NCI-H1092 treated with DMSO at 0.1 percent for 48 hours (cell line): ENCODE results near the gene RAN.
"Not testable (repeated sequence)": the region's sequence is repeated elsewhere in the genome, so short reads cannot be mapped to it uniquely, and the experiment has no call there.

ENCODE experiments used
- DNase-seq: peaks from one replicate; lab custom pipeline; 2025; lab: John Stamatoyannopoulos, UW

The RAN gene

DNA sequence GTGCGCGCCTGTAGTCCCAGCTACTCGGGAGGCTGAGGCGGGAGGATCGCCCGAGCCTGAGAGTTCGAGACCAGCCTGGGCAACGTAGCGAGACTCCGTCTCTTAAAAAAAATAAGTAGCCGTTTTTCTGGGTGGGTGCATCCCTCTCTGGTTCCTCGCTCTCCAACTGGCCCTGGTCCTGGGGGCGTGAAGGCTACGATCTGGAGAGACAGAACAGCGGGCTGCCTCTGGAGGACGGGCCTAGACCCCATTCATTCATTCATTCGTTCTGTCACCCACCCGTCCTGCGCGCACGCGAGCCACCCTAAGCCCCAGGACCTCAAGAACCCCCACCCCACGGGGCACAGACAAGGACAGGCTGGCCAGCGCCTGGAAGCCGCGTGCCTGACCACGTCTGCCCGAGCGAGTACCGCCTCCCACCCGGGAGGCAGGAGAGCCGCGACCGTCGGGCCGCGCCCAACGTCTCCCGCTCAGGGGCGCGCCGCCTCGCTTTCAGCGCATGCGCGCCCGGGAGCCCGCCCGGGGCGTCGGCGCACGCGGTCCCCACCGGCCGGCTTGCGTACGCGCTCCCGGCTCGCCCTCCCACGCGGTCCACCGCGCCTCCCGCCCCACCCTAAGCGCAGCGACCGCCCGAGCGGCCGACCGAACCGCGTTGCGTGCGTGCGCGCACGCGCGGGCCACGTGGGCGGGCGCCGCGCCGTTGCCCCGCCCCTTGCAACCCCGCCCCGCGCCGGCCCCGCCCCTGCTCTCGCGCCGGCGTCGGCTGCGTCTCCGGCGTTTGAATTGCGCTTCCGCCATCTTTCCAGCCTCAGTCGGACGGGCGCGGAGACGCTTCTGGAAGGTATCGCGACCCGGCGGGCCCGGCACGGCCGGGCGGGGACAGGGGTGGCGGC, at the start of gene RAN:
RAN (plus strand) TSS at position 781 of the 893 bp plus-strand sequence. CDS start 528 bp downstream, outside the sequence.
- DNase-seq: peak; percentile 86

DNA sequence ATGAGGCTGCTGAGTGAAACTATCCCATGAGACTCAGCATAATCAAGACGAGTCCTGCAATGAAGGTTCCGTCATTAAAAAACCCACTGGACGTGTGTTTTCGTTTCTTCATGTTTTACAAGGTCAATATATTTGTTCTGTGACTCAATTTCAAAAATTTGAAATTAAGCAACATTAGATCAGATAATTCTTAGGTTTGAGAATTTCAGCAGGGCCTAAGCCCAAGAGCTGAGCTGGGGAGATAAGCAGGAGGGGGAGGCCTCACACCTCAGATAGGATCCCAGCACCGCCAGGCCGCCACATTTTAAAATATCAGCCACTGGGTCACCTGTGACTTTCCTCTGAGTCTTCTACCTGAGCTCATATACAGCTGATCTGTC, 46.1 kb upstream of the RAN start:
- no peak for DNase-seq

DNA sequence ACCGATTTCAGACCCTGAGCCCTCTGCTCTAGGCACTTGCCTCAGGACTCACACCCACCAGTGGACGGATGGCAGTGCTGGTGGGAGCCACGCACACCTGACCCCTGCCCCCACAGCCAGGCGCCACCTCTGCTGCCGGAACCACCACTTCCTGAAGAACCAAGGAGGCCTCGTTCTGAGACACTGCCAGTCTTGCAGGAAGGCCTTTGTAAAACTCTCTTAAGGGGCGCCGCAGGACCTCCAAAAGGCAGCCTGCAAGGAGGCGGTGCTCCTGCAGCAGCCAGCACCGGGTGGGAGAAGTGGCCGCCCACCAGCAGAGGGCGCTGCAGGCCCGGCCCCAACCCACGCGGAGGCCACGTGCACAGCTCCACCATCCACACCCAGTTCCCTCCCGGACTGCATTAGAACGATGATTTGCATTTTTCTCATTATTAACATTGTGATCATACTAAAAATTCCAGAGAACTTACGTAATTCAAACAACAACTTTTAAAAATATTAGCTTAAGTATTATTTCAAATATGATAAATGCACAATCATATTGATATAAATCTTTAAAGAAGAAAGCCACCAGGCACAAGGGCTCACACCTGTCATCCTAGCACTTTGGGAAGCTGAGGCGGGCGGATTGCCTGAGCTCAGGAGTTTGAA, 45.6 kb upstream of the RAN start:
- no peak for DNase-seq

DNA sequence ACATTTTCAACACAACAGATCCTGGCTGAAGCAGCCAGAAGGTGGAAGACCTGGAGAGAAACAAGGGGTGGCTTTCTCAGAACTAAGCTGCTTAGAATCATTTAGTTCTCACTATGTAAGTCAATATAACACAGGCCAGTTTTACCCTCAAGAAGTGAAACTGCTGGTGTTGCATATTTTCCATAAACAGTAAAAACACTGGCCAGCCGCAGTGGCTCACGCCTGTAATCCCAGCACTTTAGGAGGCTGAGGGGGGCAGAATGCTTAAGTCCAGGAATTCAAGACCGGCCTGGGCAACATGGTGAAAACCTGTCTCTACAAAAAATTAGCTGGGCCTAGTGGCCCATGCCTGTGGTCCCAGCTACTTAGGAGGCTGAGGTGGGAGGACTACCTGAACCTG, 44.4 kb upstream of the RAN start:
- DNase-seq: no peak

DNA sequence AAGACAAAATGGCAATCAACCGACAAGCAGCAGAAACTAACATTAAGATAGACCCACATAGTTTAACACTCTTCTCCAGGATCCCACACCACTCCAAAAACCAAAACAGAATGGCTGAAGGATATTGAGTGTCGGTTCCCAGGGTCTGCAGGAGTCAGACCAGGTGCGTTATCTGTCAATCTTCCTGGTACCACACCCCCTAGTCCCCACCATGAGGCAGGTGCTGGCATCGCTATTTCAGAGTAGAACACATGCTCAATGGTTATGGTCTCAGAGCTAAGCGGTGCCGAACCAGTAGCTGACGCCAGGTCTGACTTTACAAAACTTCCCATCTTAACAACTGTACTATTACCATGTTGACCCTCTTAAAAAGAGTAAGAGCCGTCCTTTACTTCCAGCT, 43.0 kb upstream of the RAN start:
- DNase-seq: no peak

DNA sequence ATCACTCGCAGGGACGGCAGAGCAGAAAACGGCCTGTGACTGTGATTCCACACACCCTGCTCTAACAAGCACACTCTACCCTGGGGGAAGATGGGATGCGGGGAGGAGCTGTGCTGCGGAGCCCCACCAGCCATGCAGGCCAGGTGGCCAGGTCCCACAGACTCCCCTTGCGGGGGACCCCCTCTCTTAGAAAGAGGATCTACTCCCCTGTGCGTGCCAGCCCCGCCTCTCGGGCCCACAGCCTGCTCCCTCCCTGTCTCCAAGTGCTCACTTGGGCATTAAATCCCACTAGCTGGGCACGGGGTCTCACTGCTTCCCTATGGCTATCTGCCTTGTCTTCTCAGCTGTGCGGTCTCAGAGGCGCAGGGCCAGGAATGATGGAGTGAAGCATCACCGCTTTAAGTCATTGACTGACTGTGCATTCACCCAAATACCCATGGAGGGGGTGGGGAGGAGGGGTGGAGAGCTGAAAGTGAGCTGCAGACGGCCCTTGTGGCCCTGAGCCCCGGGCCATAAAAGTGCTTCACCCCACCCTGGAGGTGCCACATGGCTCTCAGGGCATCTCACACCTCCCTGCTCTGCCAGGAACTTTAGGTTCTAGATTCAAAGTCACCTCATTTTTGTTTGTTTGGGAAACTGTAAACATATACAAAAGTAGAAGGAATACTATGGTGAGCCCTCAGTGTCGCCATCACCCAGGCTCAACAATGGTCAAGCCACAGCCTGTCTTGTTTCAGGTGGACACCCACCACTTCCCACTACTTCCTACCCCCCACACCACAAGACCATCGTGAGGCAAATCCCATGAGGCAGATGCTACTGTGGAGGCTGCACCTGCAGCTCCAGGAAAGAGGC, 42.2 kb upstream of the RAN start:
- DNase-seq: no peak

DNA sequence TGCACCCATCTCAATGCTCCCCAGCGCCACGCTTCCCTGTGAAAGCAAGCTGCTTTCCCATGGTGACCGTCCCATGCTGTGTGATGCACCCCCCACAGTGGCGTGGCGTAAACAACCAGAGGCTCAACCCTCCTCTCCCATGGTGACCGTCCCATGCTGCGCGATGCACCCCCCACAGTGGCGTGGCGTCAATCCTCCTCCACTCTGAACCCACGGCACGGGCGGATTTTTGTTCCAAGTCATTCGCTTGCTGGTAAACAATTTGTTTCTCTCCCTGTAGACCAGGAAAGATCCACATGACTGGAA, 41.7 kb upstream of the RAN start:
- no peak for DNase-seq

DNA sequence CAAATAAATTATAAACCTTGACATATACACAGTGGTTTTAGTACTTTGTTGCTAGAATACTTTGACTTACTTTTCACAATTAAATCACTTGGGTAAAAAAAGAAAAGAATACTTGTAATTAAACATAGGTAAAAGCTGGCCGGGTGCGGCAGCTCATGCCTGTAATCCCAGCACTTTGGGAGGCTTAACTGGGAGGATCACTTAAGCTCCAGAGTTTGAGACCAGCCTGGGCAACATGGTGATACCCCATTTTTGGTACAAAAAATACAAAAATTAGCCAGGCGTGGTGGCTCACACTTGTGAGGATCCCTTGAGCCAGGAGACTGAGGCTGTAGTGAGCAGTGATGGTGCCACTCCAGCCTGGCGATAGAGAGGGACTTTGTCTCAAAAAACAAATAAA, 40.6 kb upstream of the RAN start:
- no peak for DNase-seq

DNA sequence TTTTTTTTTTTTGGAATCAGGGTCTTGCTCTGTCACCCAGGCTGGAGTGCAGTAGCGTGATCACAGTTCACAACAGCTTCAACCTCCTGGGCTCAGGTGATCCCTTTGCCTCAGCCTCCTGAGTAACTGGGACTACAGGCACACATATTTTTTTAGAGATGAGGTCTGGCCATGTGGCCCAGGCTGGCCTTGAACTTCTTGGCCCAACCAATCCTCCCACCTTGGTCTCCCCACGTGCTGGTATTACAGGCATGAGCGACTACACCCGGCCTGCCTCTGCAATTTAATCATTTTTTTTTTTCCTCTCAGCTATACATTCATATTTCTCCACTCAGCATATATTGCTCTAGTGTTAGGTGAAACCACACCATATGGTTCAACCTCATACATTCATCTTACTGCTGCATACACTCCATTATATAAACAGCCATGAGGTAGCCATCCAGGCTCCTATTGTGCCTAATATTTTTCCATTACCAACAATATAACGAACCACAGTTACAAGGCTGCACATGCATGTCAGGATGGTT, 39.9 kb upstream of the RAN start:
- DNase-seq: no peak

DNA sequence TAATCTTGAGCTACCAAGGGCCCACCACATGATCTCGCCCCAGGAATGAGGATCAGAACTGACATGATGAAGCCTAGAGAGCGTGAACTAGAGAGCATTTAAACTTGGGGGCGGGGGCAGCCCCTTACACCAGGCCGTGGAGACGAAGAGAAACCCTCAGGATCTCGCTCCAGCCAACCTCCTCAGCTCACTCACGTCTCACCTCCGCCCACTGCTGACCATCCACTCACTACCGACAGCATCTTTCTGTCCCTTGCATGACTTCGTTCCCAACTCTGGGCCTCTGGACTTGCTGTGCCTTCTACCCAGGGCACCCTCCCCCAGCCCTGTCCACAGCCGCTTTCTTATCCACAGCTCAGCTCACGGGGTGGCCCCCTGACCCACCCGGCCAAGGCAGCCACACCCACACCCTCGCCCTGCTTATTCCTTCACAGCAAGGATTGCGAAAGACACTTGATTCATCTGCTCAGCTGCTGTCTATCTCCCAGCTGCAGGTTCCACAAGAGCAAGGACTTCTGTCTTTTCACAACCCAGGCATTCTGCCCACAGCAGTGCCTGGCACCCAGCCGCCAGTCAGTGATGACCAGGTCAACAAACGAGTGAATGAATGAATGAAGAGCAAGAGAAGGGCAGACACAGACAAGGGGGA, 39.2 kb upstream of the RAN start:
- DNase-seq: no peak

DNA sequence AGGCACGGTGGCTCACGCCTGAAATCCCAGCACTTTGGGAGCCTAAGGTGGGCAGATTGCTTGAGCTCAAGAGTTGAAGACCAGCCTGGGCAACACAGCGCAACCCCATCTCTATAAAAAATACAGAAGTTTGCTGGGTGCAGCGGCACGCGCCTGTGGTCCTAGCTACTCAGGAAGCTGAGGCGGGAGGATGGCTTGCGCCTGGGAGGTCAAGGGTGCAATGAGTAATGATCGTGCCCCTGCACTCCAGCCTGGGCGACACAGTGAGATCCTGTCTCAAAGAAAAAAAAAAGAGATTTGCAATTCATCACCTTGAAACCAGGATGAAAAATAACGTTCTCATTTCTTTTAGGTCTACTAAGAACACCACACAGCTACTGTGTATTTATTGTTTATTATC, 36.9 kb upstream of the RAN start:
- no peak for DNase-seq

DNA sequence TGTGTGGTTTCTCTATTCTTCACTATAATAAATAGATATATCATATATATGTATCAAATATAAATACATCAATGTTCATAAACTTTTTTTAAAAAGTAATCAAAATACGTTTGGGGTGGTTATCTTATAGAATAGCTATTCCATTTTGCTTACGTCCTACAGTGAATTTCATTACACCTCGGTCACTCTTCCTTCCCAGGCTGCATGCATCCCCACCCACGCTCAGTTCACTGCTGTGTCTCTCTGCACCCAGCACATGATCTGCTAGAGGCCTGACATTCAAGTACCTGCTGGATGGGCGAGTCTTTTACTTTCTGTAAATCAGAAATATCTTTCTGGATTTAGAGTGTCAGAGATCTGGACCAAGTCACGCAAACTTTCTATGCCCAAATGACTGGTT, 36.4 kb upstream of the RAN start:
- no peak for DNase-seq

DNA sequence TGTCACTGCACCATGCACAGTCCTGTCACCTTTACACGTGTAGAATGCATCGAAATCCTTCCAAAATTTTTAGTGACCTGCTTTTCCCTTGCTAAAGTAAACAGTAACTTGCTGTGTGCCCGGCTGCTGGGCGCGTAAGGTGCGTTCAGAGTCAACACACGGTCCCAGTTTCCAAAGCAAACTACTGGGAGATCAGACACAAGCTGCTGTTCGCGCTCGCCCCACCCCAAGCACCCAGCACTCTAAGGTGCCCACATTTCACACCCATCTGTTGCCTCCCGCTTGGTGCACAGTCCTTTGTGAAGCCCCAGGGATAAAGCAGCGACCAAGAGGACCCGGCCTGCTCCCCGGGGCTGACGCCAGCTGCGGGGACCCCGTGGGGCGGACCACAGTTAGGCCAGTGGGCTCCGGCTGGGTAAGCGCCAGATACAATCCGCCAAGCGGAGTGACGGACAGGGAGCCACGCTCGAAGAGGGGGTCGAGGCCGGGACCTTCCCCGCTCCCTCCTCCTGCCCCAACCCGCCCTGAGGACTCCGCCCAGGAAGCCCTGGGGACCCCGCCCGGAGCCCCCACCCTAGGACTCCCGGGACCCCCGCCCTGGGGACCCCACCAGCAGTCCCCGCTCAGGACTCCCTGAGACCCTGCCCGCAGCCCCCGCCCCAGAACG, 33.4 kb upstream of the RAN start:
- DNase-seq: peak; percentile 52

DNA sequence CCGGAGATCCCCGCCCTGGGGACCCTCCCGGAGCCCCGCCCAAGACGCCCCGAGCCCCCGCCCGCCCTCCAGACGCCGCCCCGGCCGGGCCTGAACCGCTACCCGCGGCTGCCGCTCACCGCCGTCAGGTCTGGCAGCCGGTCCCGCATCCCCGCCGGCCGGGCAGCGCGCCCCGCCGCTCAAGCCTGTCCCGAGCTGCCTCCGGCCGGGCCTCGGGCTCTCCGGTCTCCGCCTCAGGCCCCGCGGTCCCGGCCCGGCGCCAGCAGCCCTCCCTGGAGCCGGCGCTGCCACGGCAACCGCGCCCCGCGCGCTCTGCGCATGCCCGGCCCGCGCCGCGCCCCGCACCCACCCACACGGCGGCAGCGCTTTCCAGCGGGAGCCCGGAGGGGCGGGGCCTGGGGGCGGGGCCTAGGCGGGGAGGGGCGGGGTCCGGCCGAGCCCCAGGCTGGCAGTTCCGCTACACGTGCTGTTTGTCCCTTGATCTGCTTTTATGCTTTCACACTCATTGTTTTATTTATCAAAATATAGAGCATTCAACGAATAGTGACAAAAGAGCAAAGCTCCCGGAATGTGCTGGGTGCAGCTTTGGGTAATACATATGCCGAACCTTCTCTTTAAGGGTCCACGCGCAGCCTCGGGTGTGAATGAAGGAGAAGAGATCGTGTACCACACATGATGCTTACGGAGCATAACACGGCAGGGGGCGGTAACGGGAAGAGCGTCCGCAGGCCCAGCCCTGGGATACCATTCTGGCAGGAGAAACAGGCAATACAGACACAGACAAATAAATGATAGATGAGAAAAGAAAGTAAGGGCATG, 32.7 kb upstream of the RAN start, which contains the start of gene STX2:
STX2 (minus strand) TSS at position 300 of the 819 bp plus-strand sequence; CDS start at position 149, 151 bp downstream.
- DNase-seq: peak; percentile 93

DNA sequence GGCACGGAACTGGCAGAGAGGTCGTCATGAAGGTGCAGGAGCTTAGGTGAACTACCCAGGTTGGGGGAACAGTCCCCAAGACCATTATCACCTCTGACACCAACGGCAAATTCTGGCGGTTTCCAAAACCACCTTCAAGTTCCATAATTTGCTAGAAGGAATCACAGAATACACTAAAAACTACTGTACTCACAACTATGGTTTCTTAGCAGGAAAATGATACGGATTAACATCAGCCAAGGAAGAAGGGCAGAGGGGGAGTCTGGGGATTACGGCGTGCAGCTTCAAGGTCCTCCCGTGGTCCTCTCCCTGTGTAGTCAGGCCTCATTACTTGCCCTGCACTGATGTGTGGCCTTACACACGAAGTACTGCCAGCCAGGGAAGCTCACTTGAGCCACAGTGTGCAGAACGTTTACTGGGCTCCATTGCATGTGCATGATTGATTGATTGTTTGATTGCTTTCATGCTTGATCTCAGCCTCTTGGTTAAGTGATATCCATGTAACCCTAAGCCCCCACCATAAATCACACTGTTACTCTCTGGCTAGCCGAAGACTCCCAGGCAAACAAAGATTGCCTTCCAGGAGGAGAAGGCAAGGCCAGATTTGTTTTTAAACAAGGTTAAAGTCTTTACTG, 32.0 kb upstream of the RAN start:
- DNase-seq: no peak

DNA sequence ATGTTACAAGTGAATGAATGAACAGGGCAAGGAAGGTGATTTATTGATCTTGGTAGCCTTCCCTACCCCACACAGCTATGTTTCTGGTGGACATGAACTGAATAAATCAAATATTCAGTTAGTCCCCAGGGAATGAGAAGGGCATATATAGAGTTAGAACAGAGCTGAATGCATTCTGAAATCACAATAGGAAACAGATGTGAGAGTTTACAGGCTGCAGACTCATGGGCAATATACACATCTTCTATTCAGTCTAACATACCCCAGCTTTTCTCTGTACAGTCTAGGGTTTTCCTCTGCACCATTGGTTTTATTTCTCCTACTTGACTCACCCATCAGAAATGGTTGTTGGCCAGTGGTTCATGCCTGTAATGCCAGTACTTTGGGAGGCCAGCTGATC, 25.5 kb upstream of the RAN start:
- DNase-seq: no peak

DNA sequence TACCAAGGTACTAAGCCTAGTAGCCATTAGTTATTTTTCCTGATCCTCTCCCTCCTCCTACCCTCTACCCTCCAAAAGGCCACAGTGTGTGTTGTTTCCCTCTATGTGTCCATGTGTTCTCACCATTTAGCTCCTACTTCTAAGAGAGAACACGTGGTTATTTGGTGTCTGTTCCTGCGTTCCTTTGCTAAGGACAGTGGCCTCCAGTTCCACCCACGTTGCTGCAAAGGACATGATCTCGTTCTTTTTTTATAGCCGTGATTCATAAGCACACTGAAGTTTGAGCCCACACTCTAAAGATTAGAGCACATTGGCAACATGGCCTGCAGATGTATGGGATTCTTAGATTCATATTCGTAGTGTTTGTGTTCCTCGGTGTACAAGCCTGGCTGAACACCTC, 24.8 kb upstream of the RAN start:
- DNase-seq: no peak

DNA sequence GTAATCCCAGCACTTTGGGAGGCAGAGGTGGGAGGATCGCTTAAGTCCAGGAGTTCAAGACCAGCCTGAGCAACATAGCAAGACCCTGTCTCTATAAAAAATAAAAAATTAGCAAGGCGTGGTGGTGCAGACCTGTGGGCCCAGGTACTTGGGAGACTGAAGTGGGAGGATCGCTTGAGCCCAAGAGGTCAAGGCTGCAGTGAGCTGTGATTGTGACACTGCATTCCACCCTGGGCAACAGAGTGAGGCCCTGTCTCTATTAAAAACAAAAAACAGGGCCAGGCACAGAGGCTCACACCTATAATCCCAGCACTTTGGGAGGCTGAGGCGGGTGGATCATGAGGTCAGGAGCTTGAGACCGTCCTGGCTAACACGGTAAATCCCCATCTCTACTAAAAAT, 23.8 kb upstream of the RAN start:
- DNase-seq: not testable (repeated sequence)

DNA sequence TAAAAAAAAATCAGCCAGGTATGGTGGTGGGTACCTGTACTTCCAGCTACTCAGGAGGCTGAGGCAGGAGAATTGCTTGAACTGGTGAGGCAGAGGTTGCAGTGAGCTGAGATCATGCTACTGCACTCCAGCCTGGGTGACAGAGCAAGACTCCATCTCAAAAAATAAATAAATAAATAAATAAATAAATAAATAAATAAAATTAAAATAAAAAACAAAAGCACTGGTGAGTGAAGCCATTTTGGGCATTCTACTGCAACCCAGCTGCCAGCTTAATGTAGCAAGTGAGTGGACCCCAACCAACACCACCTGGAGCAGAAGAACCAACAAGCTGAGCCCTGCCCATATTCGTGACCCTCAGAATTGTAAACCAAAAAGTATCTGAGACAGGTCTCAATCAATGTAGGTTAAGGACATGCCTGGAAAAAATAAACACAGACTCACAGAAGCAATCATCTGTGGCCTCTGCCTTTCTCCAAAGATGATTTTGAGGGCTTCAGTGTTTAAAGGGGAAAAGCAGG, 23.0 kb upstream of the RAN start:
- DNase-seq: not testable (repeated sequence)
